Thyroid gland (tissue), 4 donors: Measurements from ENCODE around the gene FKBP10.

ENCODE experiments used
- POLR2A ChIP-seq, 2 donors: fragments of 450-650 bp; IDR thresholded peaks; one replicate each; pipeline ENCODE4 v1.6.1; 2017; ENCODE audit warnings: antibody characterized with exemption in 2 of 2, mild to moderate bottlenecking in 2 of 2, moderate library complexity in 1 of 2
- TF ChIP-seq, protein P1 (sequence below), 6 experiments: fragments of 200-600 bp in 3 of 6; fragments of 450-650 bp in 3 of 6; sonication (generic) in 3 of 6; IDR thresholded peaks; one replicate each; pipeline ENCODE4 v1.5.1; 2016 to 2019; ENCODE audit warnings: antibody characterized with exemption in 6 of 6, mild to moderate bottlenecking in 2 of 6, inconsistent platforms in 1 of 6, moderate library complexity in 1 of 6

GRCh38 chr17:41823580-41823979, 10.8 kb downstream of the FKBP10 start:
- TF ChIP-seq, protein P1, sequence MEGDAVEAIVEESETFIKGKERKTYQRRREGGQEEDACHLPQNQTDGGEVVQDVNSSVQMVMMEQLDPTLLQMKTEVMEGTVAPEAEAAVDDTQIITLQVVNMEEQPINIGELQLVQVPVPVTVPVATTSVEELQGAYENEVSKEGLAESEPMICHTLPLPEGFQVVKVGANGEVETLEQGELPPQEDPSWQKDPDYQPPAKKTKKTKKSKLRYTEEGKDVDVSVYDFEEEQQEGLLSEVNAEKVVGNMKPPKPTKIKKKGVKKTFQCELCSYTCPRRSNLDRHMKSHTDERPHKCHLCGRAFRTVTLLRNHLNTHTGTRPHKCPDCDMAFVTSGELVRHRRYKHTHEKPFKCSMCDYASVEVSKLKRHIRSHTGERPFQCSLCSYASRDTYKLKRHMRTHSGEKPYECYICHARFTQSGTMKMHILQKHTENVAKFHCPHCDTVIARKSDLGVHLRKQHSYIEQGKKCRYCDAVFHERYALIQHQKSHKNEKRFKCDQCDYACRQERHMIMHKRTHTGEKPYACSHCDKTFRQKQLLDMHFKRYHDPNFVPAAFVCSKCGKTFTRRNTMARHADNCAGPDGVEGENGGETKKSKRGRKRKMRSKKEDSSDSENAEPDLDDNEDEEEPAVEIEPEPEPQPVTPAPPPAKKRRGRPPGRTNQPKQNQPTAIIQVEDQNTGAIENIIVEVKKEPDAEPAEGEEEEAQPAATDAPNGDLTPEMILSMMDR (IDR thresholded peaks at IDR 0.05): no peak
- TF ChIP-seq POLR2A (IDR thresholded peaks at IDR 0.05): no peak
